Renal pelvis (tissue), 3 donors: ENCODE measurements around the gene GOLGA6L7. TPM values are rescaled to one million over a fixed set of nuclear protein-coding genes. Genes with fewer than 3 reads are reported as not detected.

Experiments
- polyA plus RNA-seq, 3 donors: library from polyadenylated mRNA; unstranded; fragments of 120-200 nt; gene quantifications; one replicate each; pipeline ENCODE4 v1.2.1, GENCODE V29; 2013; ENCODE audit not compliant: insufficient read length in 3 of 3

GOLGA6L7 gene
- polyA plus RNA-seq, 3 donors = 0.19 to 1.1 (median 0.52) TPM

Other genes starting within 250 kb of the GOLGA6L7 start
- gene GOLGA8M, start 136.2 kb downstream of the GOLGA6L7 start, polyA plus RNA-seq = 1 to 10 TPM; 2.1 to 6.1 (median 3.9) TPM
- gene APBA2, start 37.3 kb upstream of the GOLGA6L7 start, polyA plus RNA-seq = 10 to 100 TPM; 12.6 to 18.3 (median 15.3) TPM